Activated CD4-positive, alpha-beta T cell treated with anti-CD3 and anti-CD28 coated beads for 36 hours (primary cell): ENCODE data around the gene PSME3IP1. TPM values are rescaled to one million over a fixed set of nuclear protein-coding genes. Genes with fewer than 3 reads are reported as not detected.
A peak's percentile ranks its signal among the peaks of the same experiment; 100 is the strongest.

Experiments used
- ATAC-seq: fragments of 200-7000 bp; cut with Tn5 transposase; one replicate; pipeline ENCODE4 v1.10.0; 2021; ENCODE audit warnings: mild to moderate bottlenecking, moderate library complexity
- CTCF ChIA-PET: fragments of 350-600 bp; sonication (Branson Sonifier 250); formaldehyde crosslinking; loops from one replicate; lab custom pipeline; 2021; ENCODE audit warnings: antibody characterized with exemption; lab: Charles Lee
- POLR2A ChIA-PET: fragments of 350-600 bp; sonication (Branson Sonifier 250); formaldehyde crosslinking; loops from one replicate; lab custom pipeline; 2021; ENCODE audit warnings: antibody characterized with exemption, inconsistent platforms; lab: Charles Lee
- DNase-seq: peaks from one replicate; pipeline ENCODE4 v3.0.0-alpha.2; 2020
- H3K27ac Mint-ChIP-seq: one replicate; pipeline ENCODE4 v1.8.0; 2021; ENCODE audit warnings: mixed read lengths
- H3K27me3 Mint-ChIP-seq: one replicate; pipeline ENCODE4 v1.8.0; 2021; ENCODE audit warnings: mixed read lengths
- H3K36me3 Mint-ChIP-seq: one replicate; pipeline ENCODE4 v1.8.0; 2021; ENCODE audit warnings: low read depth, mixed read lengths
- H3K4me1 Mint-ChIP-seq: one replicate; pipeline ENCODE4 v1.8.0; 2021; ENCODE audit warnings: mixed read lengths
- H3K4me3 Mint-ChIP-seq: one replicate; pipeline ENCODE4 v1.8.0; 2021; ENCODE audit warnings: mild to moderate bottlenecking, moderate library complexity, mixed read lengths
- H3K9me3 Mint-ChIP-seq: one replicate; pipeline ENCODE4 v1.8.0; 2021; ENCODE audit warnings: low read depth, mixed read lengths
- intact Hi-C, 2 experiments: fragments of 100-400 bp; cut with DNase I in 1 of 2; cut with micrococcal nuclease in 1 of 2; formaldehyde crosslinking; loops; one replicate each; pipeline versions ENCODE4 v1.14.2 to v1.15.1; 2022 to 2024; cut with DNase I, micrococcal nuclease
- total RNA-seq, 2 experiments: library from RNA; stranded (reverse); gene quantifications; one replicate each; pipeline ENCODE4 v1.2.3, GENCODE V29; 2021

The PSME3IP1 gene
- total RNA-seq, 2 experiments from 2014 or later: 111 to 156 TPM

GRCh38 chr16:57186872-57187854 lies 1.3 kb upstream of the PSME3IP1 start:
- H3K9me3 Mint-ChIP-seq: no peaks in the 10 kb centered on the region
- peaks cover 10% of the 10 kb centered on the region for H3K36me3 Mint-ChIP-seq
- intact Hi-C loops: loop anchor here (1.0 to 10.0 kb wide), 17 partner anchors 58 to 1010 kb away; partner anchors contain the start of genes ARL2BP (in 2 of the 2), KATNB1 (in 2 of the 2), CCDC102A (in 1 of the 2) and CIAPIN1 (in 1 of the 2)
- POLR2A ChIA-PET: interaction anchor here (0.6 kb wide), 2 partner anchors 153 to 203 kb away, joined by 3 to 5 read pairs; no protein-coding TSS in a partner anchor
- H3K27ac Mint-ChIP-seq: peak overlapping the region; percentile 97
- H3K4me3 Mint-ChIP-seq: peak overlapping the region; percentile 100
- CTCF ChIA-PET: interaction anchor here (0.7 to 2.6 kb wide), 6 partner anchors 10 to 230 kb away, joined by 3 to 12 read pairs (median 3); no protein-coding TSS in a partner anchor
- ATAC-seq (no peak), DNase-seq (peak; percentile 42)
- peaks cover 42% of the 10 kb centered on the region for H3K4me1 Mint-ChIP-seq
- H3K27me3 Mint-ChIP-seq: no peaks in the 10 kb centered on the region

- ATAC-seq (peak; percentile 8), DNase-seq (peak; percentile 53)
- Mint-ChIP-seq H3K4me3 (peak overlapping the region; percentile 100), H3K27ac (peak overlapping the region; percentile 97), H3K9me3 (no peaks in the 10 kb centered on the region), H3K27me3 (no peaks in the 10 kb centered on the region), H3K36me3 (peaks cover 10% of the 10 kb centered on the region), H3K4me1 (peaks cover 35% of the 10 kb centered on the region)
- ChIA-PET POLR2A (interaction anchor here (0.6 to 1.2 kb wide), 10 partner anchors 9 to 320 kb away, joined by 3 to 9 read pairs (median 4); partner anchors contain the start of genes CIAPIN1, COQ9, HERPUD1 and POLR2C), CTCF (interaction anchor here (0.5 to 2.6 kb wide), 12 partner anchors 10 to 731 kb away, joined by 3 to 12 read pairs (median 3); no protein-coding TSS in a partner anchor)
- intact Hi-C loops: loop anchor here (5.0 to 10.0 kb wide), 5 partner anchors 99 to 1012 kb away; partner anchors contain the start of genes CSNK2A2 (in 1 of the 2) and PLLP (in 1 of the 2)
Measured at GRCh38 chr16:57185446-57185944, 344 bp downstream of the PSME3IP1 start.

- ChIA-PET CTCF (interaction anchor here (0.7 to 2.6 kb wide), 5 partner anchors 10 to 221 kb away, joined by 3 to 12 read pairs (median 4); no protein-coding TSS in a partner anchor), POLR2A (interaction anchor here (1.2 kb wide), 1 partner anchor 10 kb away, joined by 4 read pairs; no protein-coding TSS in a partner anchor)
- peak overlapping the region; percentile 97 for H3K27ac Mint-ChIP-seq
- H3K4me1 Mint-ChIP-seq: peaks cover 32% of the 10 kb centered on the region
- H3K36me3 Mint-ChIP-seq: peaks cover 10% of the 10 kb centered on the region
- intact Hi-C loops: loop anchor here (5.0 to 10.0 kb wide), 5 partner anchors 100 to 1012 kb away; partner anchors contain the start of genes CSNK2A2 (in 1 of the 2) and PLLP (in 1 of the 2)
- no peak for DNase-seq
- no peak for ATAC-seq
- H3K9me3 Mint-ChIP-seq: no peaks in the 10 kb centered on the region
- H3K4me3 Mint-ChIP-seq: peak overlapping the region; percentile 100
- H3K27me3 Mint-ChIP-seq: no peaks in the 10 kb centered on the region
Measured at GRCh38 chr16:57184887-57185445, 873 bp downstream of the PSME3IP1 start.

GRCh38 chr16:57184113-57184512 lies 1.7 kb downstream of the PSME3IP1 start:
- ATAC-seq (no peak), DNase-seq (no peak)
- intact Hi-C loops: loop anchor here (10.0 kb wide), 2 partner anchors 101 to 569 kb away; partner anchors contain the start of gene PLLP (in 1 of the 2)
- H3K27me3 Mint-ChIP-seq: no peaks in the 10 kb centered on the region
- CTCF ChIA-PET: interaction anchor here (1.0 to 1.8 kb wide), 4 partner anchors 52 to 234 kb away, joined by 3 to 7 read pairs (median 4); partner anchors contain the start of gene CPNE2
- no peaks in the 10 kb centered on the region for H3K9me3 Mint-ChIP-seq
- no peak overlapping the region for H3K27ac Mint-ChIP-seq
- H3K4me1 Mint-ChIP-seq: peaks cover 30% of the 10 kb centered on the region
- peak overlapping the region; percentile 100 for H3K4me3 Mint-ChIP-seq
- H3K36me3 Mint-ChIP-seq: peaks cover 6% of the 10 kb centered on the region
- POLR2A ChIA-PET: interaction anchor here (1.2 kb wide), 1 partner anchor 10 kb away, joined by 4 read pairs; no protein-coding TSS in a partner anchor

- ChIA-PET CTCF (interaction anchor here (1.2 kb wide), 1 partner anchor 96 kb away, joined by 4 read pairs; no protein-coding TSS in a partner anchor), POLR2A (no interaction called here)
- no peak overlapping the region for H3K27ac Mint-ChIP-seq
- no peak for ATAC-seq
- no peaks in the 10 kb centered on the region for H3K27me3 Mint-ChIP-seq
- peaks cover 10% of the 10 kb centered on the region for H3K4me1 Mint-ChIP-seq
- H3K9me3 Mint-ChIP-seq: no peaks in the 10 kb centered on the region
- no peak for DNase-seq
- H3K36me3 Mint-ChIP-seq: peaks cover 8% of the 10 kb centered on the region
- no peak overlapping the region for H3K4me3 Mint-ChIP-seq
- intact Hi-C loops: no loop called here
Measured at GRCh38 chr16:57179215-57179828, 6.5 kb downstream of the PSME3IP1 start.

- no peak for DNase-seq
- Mint-ChIP-seq H3K9me3 (no peaks in the 10 kb centered on the region), H3K36me3 (peaks cover 6% of the 10 kb centered on the region), H3K4me3 (no peak overlapping the region), H3K4me1 (peaks cover 5% of the 10 kb centered on the region), H3K27ac (no peak overlapping the region), H3K27me3 (no peaks in the 10 kb centered on the region)
- no peak for ATAC-seq
- intact Hi-C loops: no loop called here
- ChIA-PET POLR2A (no interaction called here), CTCF (interaction anchor here (0.7 to 1.3 kb wide), 3 partner anchors 11 to 96 kb away, joined by 3 to 6 read pairs (median 4); no protein-coding TSS in a partner anchor)
Measured at GRCh38 chr16:57178793-57179212, 7.0 kb downstream of the PSME3IP1 start.

GRCh38 chr16:57178196-57178595 lies 7.6 kb downstream of the PSME3IP1 start:
- H3K4me1 Mint-ChIP-seq: peaks cover 3% of the 10 kb centered on the region
- ChIA-PET CTCF (interaction anchor here (0.7 to 1.3 kb wide), 3 partner anchors 11 to 95 kb away, joined by 3 to 6 read pairs (median 4); no protein-coding TSS in a partner anchor), POLR2A (no interaction called here)
- no peaks in the 10 kb centered on the region for H3K9me3 Mint-ChIP-seq
- DNase-seq (no peak), ATAC-seq (no peak)
- no peak overlapping the region for H3K4me3 Mint-ChIP-seq
- intact Hi-C loops: no loop called here
- H3K27ac Mint-ChIP-seq: no peak overlapping the region
- H3K36me3 Mint-ChIP-seq: peaks cover 9% of the 10 kb centered on the region
- no peaks in the 10 kb centered on the region for H3K27me3 Mint-ChIP-seq

GRCh38 chr16:57175896-57176295 lies 9.9 kb downstream of the PSME3IP1 start:
- intact Hi-C loops: no loop called here
- no peaks in the 10 kb centered on the region for H3K9me3 Mint-ChIP-seq
- no peaks in the 10 kb centered on the region for H3K4me1 Mint-ChIP-seq
- ChIA-PET CTCF (interaction anchor here (1.5 kb wide), 1 partner anchor 19 kb away, joined by 5 read pairs; no protein-coding TSS in a partner anchor), POLR2A (no interaction called here)
- no peak for DNase-seq
- H3K27ac Mint-ChIP-seq: no peak overlapping the region
- ATAC-seq: no peak
- H3K27me3 Mint-ChIP-seq: no peaks in the 10 kb centered on the region
- H3K36me3 Mint-ChIP-seq: peaks cover 26% of the 10 kb centered on the region
- H3K4me3 Mint-ChIP-seq: no peak overlapping the region

GRCh38 chr16:57172721-57173290 lies 13.0 kb downstream of the PSME3IP1 start:
- intact Hi-C loops: no loop called here
- ATAC-seq: no peak
- ChIA-PET POLR2A (no interaction called here), CTCF (no interaction called here)
- DNase-seq: no peak
- H3K4me1 Mint-ChIP-seq: no peaks in the 10 kb centered on the region
- no peaks in the 10 kb centered on the region for H3K27me3 Mint-ChIP-seq
- H3K4me3 Mint-ChIP-seq: no peak overlapping the region
- no peak overlapping the region for H3K27ac Mint-ChIP-seq
- peaks cover 33% of the 10 kb centered on the region for H3K36me3 Mint-ChIP-seq
- H3K9me3 Mint-ChIP-seq: no peaks in the 10 kb centered on the region

- no peaks in the 10 kb centered on the region for H3K27me3 Mint-ChIP-seq
- H3K36me3 Mint-ChIP-seq: peaks cover 47% of the 10 kb centered on the region
- DNase-seq: no peak
- no peak for ATAC-seq
- ChIA-PET CTCF (interaction anchor here (1.0 to 2.3 kb wide), 3 partner anchors 77 to 217 kb away, joined by 3 to 13 read pairs (median 5); partner anchors contain the start of gene CPNE2), POLR2A (no interaction called here)
- no peak overlapping the region for H3K27ac Mint-ChIP-seq
- H3K4me1 Mint-ChIP-seq: no peaks in the 10 kb centered on the region
- no peak overlapping the region for H3K4me3 Mint-ChIP-seq
- H3K9me3 Mint-ChIP-seq: no peaks in the 10 kb centered on the region
- intact Hi-C loops: loop anchor here (2.0 to 10.0 kb wide), 2 partner anchors 205 to 305 kb away; partner anchors contain the start of gene SLC12A3 (in 1 of the 2)
Measured at GRCh38 chr16:57169327-57169726, 16.5 kb downstream of the PSME3IP1 start.
